NCI-H460 (cell line): Measurements from ENCODE around the gene YIPF5. TPM values are rescaled to one million over a fixed set of nuclear protein-coding genes. Genes with fewer than 3 reads are reported as not detected.

Source experiments
- DNase-seq: peaks from one replicate; pipeline ENCODE4 v3.0.0-alpha.2; 2016; ENCODE audit warnings: low read depth; ENCODE audit errors: extremely low read depth
- total RNA-seq: library from RNA; depleted of rRNA; stranded (reverse); fragments of >200 nt; shearing (Covaris generic); gene quantifications from 2 replicates; pipeline ENCODE4 v1.2.3, GENCODE V29; 2014

YIPF5 gene
- total RNA-seq, 1 experiment from 2014 or later = 46.3 TPM

- DNase-seq = no peak
These were observed 12.9 kb upstream of the YIPF5 start for GRCh38 chr5:144183254-144183889.

GRCh38 chr5:144179226-144179625 is 8.8 kb upstream of the YIPF5 start:
- no peak for DNase-seq

DNA sequence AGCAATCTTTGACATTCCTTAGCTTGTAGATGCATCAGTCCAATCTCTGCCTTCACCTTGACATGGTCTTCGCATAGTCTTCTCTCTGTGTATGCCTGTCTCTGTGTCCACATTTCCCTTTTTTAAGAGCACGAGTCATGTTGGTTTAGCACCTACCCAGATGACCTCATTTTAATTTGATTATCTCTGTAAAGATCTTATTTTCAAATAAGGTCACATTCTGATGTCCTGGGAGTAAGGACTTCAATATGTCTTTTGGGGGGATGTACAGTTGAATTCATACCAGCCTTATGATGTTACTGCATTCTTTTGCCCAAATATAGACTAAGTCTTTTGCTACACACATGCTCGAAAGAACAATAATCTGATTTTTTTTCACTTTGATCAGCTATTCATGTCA is 7.1 kb upstream of the YIPF5 start:
- DNase-seq = no peak

DNA sequence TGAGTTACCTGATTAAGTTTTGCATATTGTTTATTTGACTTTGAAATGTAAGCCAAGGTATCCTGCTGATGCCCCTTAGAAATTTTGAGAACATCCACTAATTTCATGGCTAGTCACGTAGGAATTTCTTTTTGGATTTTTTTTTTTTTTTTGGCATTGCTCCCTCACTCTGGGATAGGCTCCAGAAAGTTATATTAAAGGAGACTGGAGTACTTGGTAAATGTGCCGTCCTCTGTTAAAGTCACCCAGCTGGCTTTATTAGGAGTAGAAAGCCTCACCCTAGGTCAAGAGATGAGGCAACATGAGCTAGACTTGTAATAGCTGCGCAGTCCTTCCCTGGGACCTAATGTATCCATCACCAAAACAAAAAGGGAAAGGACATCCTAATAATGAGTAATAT is 3.3 kb upstream of the YIPF5 start:
- DNase-seq = no peak

DNA sequence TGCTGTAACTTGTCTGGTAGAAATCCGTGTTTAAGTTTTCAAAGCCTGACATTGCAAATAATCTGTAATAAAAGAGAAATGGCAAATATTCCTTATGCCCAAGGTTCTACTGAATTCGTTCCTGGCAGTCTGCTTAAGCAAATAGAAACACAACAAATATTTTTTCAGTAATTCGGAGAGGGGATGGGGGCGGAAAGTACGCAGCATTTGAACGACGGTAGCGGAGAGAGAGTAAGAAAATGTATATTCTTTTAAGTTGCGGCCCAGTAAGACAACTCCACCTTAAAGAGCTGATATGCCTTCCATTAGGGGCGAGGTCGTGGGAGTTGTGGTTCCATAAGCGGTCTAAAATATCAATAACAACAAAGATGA is 569 bp downstream of the YIPF5 start:
- no peak for DNase-seq

- DNase-seq = no peak
These were observed 2.5 kb downstream of the YIPF5 start for GRCh38 chr5:144167998-144168397.

DNA sequence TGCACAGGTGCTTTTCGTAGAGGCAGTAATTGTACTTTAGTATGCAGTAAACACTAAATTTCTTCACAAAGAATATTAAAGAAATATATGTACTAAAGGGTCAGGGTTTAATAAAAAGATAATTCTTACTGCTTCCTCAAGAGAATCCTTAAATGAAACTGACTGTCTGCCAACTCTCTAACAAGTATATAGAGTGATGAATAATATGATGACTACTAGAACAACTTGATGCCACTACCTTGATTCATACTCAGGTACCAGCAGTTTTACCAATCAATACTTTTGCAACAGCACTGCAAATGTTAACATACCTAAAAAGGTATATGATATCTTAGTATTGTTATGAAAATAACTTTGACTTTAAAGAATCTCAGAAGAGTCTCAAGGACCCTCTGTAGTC is 3.8 kb downstream of the YIPF5 start:
- no peak for DNase-seq

DNA sequence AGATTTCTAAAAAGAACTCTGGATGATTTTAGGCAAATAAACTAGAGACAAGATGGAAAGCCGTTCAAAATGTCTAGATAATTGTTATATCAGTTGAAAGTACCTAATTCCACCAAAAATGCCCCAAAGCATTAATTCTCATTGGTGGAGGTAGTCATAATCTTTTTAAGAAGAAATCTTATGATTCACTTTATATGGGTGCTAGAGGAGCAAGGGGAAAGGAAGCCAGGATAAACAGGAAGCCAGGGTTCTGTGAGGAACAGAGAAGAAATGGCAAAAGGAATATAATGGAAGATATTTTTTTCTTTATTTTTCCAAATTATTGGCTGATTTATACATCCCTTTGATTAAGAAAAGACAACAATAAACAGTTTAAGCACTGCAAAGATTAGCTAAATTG is 7.8 kb downstream of the YIPF5 start:
- DNase-seq = no peak

DNA sequence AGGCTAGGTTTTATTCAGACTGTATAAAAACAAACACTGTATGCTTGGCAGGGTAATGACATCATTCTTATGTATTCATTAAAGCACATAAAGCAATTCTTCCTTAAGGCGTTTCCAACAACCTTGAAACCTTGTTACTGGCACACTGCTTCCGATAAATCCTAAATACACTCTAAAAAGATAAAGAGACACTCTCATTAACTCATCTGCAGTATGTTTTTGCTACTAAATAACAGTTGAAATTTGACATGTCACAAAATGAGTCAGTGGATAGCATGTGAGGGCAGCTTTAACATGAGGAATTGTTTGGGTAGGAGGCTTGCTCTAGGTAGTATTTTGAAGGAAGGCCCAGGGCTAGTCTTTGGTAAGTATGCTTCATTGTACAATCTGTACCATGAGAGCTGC is 13.7 kb downstream of the YIPF5 start:
- DNase-seq = no peak

GRCh38 chr5:144151026-144151425 is 19.4 kb downstream of the YIPF5 start:
- DNase-seq = no peak

- DNase-seq = no peak
These were observed 25.3 kb downstream of the YIPF5 start for GRCh38 chr5:144144956-144145751.

DNA sequence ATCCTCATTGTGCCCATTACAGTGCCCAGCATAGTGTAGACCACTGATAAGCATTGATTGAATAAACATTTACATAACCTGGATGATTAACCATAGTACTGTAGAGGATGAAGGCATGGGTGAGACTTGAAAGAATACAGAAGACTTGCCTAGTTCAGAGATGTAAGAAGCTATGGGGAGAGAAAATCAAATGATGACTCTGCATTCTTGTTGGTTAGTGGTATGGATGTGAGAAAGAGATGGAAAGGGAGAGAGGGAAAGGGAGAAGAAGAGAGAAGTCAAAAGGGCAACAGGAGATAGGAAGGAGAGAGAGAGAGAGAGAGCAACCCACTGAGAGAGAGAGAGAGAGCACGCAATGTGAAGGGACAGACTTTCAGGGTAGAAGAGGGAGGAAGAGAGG is 26.8 kb downstream of the YIPF5 start:
- no peak for DNase-seq

DNA sequence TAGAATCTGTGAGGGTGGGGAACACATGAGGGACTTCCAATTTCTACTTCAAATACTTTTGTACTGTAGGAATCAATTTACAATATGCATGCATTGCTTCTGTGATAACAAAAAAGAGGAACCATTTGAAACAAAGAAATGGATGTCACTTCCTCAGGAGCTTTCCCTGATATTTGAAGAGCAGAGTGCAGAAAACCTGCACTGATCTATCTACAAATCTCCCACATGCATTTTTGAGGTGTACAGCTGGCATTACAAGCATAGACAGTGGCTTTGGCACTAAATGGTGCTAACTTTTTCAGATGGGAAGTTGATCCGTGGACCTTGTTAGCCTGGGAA is 27.7 kb downstream of the YIPF5 start:
- DNase-seq = no peak

GRCh38 chr5:144142139-144142823 is 28.2 kb downstream of the YIPF5 start:
- peak; percentile 23 for DNase-seq

GRCh38 chr5:144141585-144141984 is 28.9 kb downstream of the YIPF5 start:
- DNase-seq = no peak

- DNase-seq = no peak
These were observed 30.9 kb downstream of the YIPF5 start for GRCh38 chr5:144139586-144139985.

- DNase-seq = no peak
These were observed 35.2 kb downstream of the YIPF5 start for GRCh38 chr5:144135113-144135762.

- DNase-seq = no peak
These were observed 36.1 kb downstream of the YIPF5 start for GRCh38 chr5:144134194-144134826.

GRCh38 chr5:144133050-144133633 is 37.3 kb downstream of the YIPF5 start:
- DNase-seq = no peak

DNA sequence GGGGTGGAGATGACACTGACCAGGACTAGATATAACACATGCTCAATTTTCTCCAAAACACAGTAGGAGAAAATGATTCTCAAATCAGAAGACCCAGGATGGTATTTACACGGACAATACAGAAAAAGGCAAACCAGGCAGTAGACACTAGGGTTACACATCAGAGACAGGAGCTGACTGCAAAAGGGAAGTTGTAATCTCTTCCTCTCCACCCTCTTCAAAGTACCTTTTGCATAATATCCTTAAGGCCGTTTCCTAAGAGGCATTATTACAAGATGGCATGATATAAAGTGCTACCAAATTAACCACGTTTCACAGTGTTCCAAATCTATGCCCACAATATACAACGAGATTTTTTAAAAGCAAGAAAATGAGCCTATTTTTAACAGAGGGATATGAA is 39.2 kb downstream of the YIPF5 start:
- DNase-seq = no peak

- no peak for DNase-seq
These were observed 40.2 kb downstream of the YIPF5 start for GRCh38 chr5:144130306-144130705.
